Measurements from ENCODE around the gene FOXK1.
A peak's percentile ranks its signal among the peaks of the same experiment; 100 is the strongest.

The FOXK1 gene

DNA sequence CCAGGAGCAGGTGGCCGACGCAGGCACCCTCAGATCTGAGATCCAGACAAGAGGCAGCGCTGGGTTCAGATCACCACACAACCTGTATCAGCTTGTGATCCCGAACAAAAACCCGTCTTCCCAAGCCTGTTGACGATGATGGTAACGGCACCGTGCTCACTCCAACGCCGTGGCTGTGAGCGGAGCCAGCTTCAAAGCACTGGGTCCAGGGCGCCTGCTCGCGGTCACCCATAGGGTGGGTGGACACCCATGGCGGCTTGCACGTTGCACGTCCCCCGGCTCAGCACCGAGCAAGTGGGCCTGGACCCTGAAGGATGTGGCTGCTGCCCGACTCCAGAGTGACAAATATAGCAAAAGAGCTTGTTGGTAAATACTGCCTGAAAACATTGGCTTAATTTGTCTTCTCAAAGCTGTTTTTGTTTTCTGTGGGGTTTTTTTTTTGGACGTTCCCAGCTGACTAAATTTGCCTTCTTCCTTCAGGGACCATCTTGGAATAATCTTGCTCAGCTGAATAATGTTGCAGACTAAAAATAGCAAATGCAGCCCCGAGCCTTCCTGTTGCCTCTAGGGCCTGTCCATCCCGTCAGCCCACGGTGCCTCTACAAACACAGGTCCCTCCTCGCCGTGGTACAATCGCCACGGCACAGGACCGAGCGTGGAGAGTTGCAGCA is 41.0 kb downstream of the FOXK1 start:
- no peaks in the 10 kb centered on the region for H3K9me3 Mint-ChIP-seq
- ATAC-seq (replicated peaks; ENCODE audit: extremely low read depth, poor library complexity, severe bottlenecking), result no peak
- H3K4me3 Mint-ChIP-seq, result no peak overlapping the region
- H3K4me1 Mint-ChIP-seq, result peaks cover 52% of the 10 kb centered on the region
- no peak overlapping the region for H3K27ac Mint-ChIP-seq (ENCODE audit: low read depth)
- peaks cover 15% of the 10 kb centered on the region for H3K36me3 Mint-ChIP-seq (ENCODE audit: insufficient read depth)
- no peak for DNase-seq (ENCODE audit: low spot score in 2 of 2)
- no peaks in the 10 kb centered on the region for H3K27me3 Mint-ChIP-seq

GRCh38 chr7:4724648-4725013 is 42.5 kb downstream of the FOXK1 start:
- H3K27me3 Mint-ChIP-seq, result no peaks in the 10 kb centered on the region
- DNase-seq (ENCODE audit: low spot score in 2 of 2) (no peak), ATAC-seq (replicated peaks; ENCODE audit: extremely low read depth, poor library complexity, severe bottlenecking) (peak; percentile 9)
- peaks cover 42% of the 10 kb centered on the region for H3K4me1 Mint-ChIP-seq
- peak overlapping the region; percentile 72 for H3K27ac Mint-ChIP-seq (ENCODE audit: low read depth)
- no peaks in the 10 kb centered on the region for H3K9me3 Mint-ChIP-seq
- peaks cover 15% of the 10 kb centered on the region for H3K36me3 Mint-ChIP-seq (ENCODE audit: insufficient read depth)
- peak overlapping the region; percentile 76 for H3K4me3 Mint-ChIP-seq

DNA sequence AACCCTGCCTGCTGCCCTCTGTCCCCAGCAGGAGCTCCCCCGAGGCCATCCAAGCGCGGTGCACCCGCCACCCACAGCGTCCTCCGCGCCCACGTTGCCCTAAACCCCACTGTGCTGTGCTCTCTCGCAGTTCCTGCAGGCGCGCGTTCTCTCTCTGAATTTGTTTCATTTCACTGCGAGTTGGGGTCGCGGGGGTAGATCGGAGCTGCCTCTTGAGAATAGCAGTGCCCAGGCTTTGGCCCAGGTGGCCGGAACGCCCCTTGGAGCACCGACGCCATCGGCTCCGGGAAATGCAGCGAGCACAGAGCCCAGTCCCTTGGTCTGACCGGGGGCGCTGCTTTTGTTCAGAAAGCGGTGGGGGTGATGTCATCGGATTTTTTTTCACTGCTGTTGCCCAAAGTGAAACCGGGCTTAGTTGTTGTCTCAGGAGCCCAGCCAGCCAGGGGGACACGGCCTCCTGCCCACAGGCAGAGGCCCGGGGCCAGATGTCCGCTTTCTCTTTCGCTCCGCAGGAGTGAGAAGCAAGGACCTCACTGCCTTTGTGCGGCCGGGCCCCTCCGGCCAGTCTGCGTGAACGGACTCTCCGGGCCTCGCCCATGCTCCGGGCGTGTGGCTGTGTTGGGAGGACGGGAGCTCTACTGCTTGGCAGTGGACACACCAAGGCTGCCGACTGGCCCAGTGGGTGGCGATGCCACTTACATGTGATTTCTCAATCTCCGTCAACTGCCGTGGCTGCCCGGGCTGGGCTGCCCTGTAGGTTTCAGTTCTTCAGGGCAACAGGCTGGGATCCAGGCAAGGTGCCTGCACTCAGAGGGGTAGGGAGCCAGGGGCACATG is 43.1 kb downstream of the FOXK1 start:
- DNase-seq (ENCODE audit: low spot score in 2 of 2) (peak in 1 of 2 donors; percentile 21), ATAC-seq (replicated peaks; ENCODE audit: extremely low read depth, poor library complexity, severe bottlenecking) (peak; percentile 63)
- peak overlapping the region; percentile 72 for H3K27ac Mint-ChIP-seq (ENCODE audit: low read depth)
- H3K36me3 Mint-ChIP-seq (ENCODE audit: insufficient read depth), result peaks cover 13% of the 10 kb centered on the region
- no peaks in the 10 kb centered on the region for H3K9me3 Mint-ChIP-seq
- H3K27me3 Mint-ChIP-seq, result no peaks in the 10 kb centered on the region
- H3K4me1 Mint-ChIP-seq, result peaks cover 36% of the 10 kb centered on the region
- H3K4me3 Mint-ChIP-seq, result peak overlapping the region; percentile 76

GRCh38 chr7:4725850-4726450 is 43.9 kb downstream of the FOXK1 start:
- peak overlapping the region; percentile 76 for H3K4me3 Mint-ChIP-seq
- H3K4me1 Mint-ChIP-seq, result peaks cover 31% of the 10 kb centered on the region
- H3K27ac Mint-ChIP-seq (ENCODE audit: low read depth), result peak overlapping the region; percentile 72
- no peak for ATAC-seq (replicated peaks; ENCODE audit: extremely low read depth, poor library complexity, severe bottlenecking)
- no peaks in the 10 kb centered on the region for H3K9me3 Mint-ChIP-seq
- H3K36me3 Mint-ChIP-seq (ENCODE audit: insufficient read depth), result peaks cover 13% of the 10 kb centered on the region
- no peak for DNase-seq (ENCODE audit: low spot score in 2 of 2)
- H3K27me3 Mint-ChIP-seq, result no peaks in the 10 kb centered on the region

DNA sequence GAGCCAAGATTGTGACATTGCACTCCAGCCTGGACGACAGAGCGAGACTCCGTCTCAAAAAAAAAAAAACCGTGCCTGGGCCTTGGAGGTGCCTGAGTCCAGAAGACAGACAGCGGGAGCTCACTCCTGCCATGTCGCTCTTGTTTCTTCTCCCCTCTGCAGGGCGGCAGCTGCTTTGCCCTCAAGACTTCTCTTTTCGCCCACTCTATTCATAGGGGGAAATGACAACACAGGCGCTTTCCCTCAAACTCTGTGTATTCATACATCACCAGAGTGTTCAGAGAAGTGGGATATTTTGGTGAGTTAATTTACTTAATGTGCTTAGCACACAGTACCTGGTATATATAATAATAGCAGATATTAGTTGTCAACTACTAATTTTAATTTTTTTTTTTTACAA is 44.5 kb downstream of the FOXK1 start:
- peaks cover 15% of the 10 kb centered on the region for H3K36me3 Mint-ChIP-seq (ENCODE audit: insufficient read depth)
- ATAC-seq (replicated peaks; ENCODE audit: extremely low read depth, poor library complexity, severe bottlenecking) (no peak), DNase-seq (ENCODE audit: low spot score in 2 of 2) (no peak)
- H3K4me3 Mint-ChIP-seq, result no peak overlapping the region
- no peaks in the 10 kb centered on the region for H3K27me3 Mint-ChIP-seq
- H3K4me1 Mint-ChIP-seq, result peaks cover 28% of the 10 kb centered on the region
- no peaks in the 10 kb centered on the region for H3K9me3 Mint-ChIP-seq
- no peak overlapping the region for H3K27ac Mint-ChIP-seq (ENCODE audit: low read depth)

DNA sequence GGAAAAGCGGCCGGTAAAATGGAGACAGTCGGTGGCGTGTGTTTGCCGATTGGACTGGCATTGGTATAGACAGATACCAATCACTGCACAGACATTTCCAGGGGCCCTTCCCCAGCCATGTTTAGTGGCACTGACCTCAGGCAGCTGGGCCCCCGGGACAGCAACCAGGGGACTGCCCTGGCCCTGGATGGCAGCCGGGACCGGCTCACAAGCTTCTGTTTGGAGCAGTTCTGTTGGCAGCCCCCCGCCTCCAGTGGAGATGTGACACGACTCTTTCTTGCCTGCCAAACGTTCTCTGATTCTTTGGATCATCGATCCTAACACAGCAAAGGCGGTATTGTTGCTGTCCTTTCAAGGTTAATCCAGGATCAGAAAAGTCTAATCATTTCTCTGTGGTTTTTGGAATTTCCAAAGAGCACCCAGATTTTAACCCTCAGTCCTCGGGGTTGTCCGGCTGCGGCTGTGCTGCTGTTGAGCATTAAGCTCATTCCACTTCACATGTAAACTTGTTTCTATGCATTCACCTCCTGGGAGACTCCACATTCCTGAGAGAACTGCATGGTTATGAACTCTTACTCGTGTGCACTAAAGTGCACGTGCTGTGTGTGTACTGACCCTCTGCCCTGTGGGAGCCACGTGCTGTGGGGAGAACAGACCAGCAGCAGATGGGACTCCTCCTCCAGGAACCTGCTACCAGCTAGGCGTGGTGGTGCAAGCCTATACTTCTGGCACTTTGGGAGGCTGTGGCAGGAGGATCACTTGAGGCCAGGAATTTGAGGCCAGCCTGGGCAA is 46.0 kb downstream of the FOXK1 start:
- ATAC-seq (replicated peaks; ENCODE audit: extremely low read depth, poor library complexity, severe bottlenecking), result no peak
- H3K4me1 Mint-ChIP-seq, result peaks cover 39% of the 10 kb centered on the region
- no peaks in the 10 kb centered on the region for H3K9me3 Mint-ChIP-seq
- peaks cover 10% of the 10 kb centered on the region for H3K36me3 Mint-ChIP-seq (ENCODE audit: insufficient read depth)
- DNase-seq (ENCODE audit: low spot score in 2 of 2), result no peak
- H3K4me3 Mint-ChIP-seq, result no peak overlapping the region
- no peaks in the 10 kb centered on the region for H3K27me3 Mint-ChIP-seq
- no peak overlapping the region for H3K27ac Mint-ChIP-seq (ENCODE audit: low read depth)

GRCh38 chr7:4729266-4729665 is 47.2 kb downstream of the FOXK1 start:
- Mint-ChIP-seq H3K4me1 (peaks cover 39% of the 10 kb centered on the region), H3K9me3 (no peaks in the 10 kb centered on the region), H3K36me3 (ENCODE audit: insufficient read depth) (peaks cover 10% of the 10 kb centered on the region), H3K4me3 (no peak overlapping the region), H3K27me3 (no peaks in the 10 kb centered on the region), H3K27ac (ENCODE audit: low read depth) (no peak overlapping the region)
- no peak for ATAC-seq (replicated peaks; ENCODE audit: extremely low read depth, poor library complexity, severe bottlenecking)
- DNase-seq (ENCODE audit: low spot score in 2 of 2), result no peak

- Mint-ChIP-seq H3K4me1 (peaks cover 36% of the 10 kb centered on the region), H3K27me3 (no peaks in the 10 kb centered on the region), H3K36me3 (ENCODE audit: insufficient read depth) (peaks cover 6% of the 10 kb centered on the region), H3K4me3 (no peak overlapping the region), H3K27ac (ENCODE audit: low read depth) (no peak overlapping the region), H3K9me3 (no peaks in the 10 kb centered on the region)
- DNase-seq (ENCODE audit: low spot score in 2 of 2) (no peak), ATAC-seq (replicated peaks; ENCODE audit: extremely low read depth, poor library complexity, severe bottlenecking) (no peak)
Observed at GRCh38 chr7:4730276-4730675, 48.2 kb downstream of the FOXK1 start.

- Mint-ChIP-seq H3K27me3 (no peaks in the 10 kb centered on the region), H3K27ac (ENCODE audit: low read depth) (no peak overlapping the region), H3K4me1 (peaks cover 32% of the 10 kb centered on the region), H3K36me3 (ENCODE audit: insufficient read depth) (peaks cover 5% of the 10 kb centered on the region), H3K4me3 (no peak overlapping the region), H3K9me3 (no peaks in the 10 kb centered on the region)
- DNase-seq (ENCODE audit: low spot score in 2 of 2), result no peak
- no peak for ATAC-seq (replicated peaks; ENCODE audit: extremely low read depth, poor library complexity, severe bottlenecking)
Observed at GRCh38 chr7:4730971-4731370, 48.9 kb downstream of the FOXK1 start.

DNA sequence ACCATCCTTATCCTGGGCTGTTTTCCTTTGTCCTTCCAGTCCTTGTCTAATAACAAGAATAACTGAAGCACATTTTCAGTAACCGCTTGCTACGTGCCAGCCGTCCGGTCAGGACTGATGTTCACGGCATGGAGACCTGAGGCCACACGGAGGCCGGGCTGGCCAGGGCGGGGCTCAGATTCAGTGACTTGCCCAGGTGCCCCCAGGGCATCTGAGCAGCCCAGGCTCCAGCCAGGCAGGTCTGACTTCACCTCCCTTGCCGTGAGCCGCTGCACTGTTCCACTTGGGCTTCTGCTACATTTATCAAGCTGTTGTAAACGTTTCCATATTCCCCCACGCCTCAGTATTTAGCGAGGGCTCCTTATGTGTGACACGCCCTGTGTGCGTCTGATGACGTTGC is 49.7 kb downstream of the FOXK1 start:
- Mint-ChIP-seq H3K36me3 (ENCODE audit: insufficient read depth) (peaks cover 5% of the 10 kb centered on the region), H3K4me1 (peaks cover 35% of the 10 kb centered on the region), H3K27ac (ENCODE audit: low read depth) (no peak overlapping the region), H3K4me3 (no peak overlapping the region), H3K9me3 (no peaks in the 10 kb centered on the region), H3K27me3 (no peaks in the 10 kb centered on the region)
- DNase-seq (ENCODE audit: low spot score in 2 of 2), result no peak
- ATAC-seq (replicated peaks; ENCODE audit: extremely low read depth, poor library complexity, severe bottlenecking), result no peak

GRCh38 chr7:4733936-4734528 is 51.9 kb downstream of the FOXK1 start:
- Mint-ChIP-seq H3K9me3 (no peaks in the 10 kb centered on the region), H3K27ac (ENCODE audit: low read depth) (peak overlapping the region; percentile 3), H3K27me3 (no peaks in the 10 kb centered on the region), H3K36me3 (ENCODE audit: insufficient read depth) (peaks cover 5% of the 10 kb centered on the region), H3K4me1 (peaks cover 40% of the 10 kb centered on the region), H3K4me3 (peak overlapping the region; percentile 45)
- peak; percentile 36 for ATAC-seq (replicated peaks; ENCODE audit: extremely low read depth, poor library complexity, severe bottlenecking)
- no peak for DNase-seq (ENCODE audit: low spot score in 2 of 2)
